Measurements from ENCODE around the gene BACE1-AS. TPM values are rescaled to one million over a fixed set of nuclear protein-coding genes. Genes with fewer than 3 reads are reported as not detected.

Gene BACE1-AS
- total RNA-seq, 1 donor from 2014 or later: 10.3 TPM

GRCh38 chr11:117281159-117281558, 10.0 kb upstream of the BACE1-AS start:
- no peaks in the 10 kb centered on the region for H3K27me3 ChIP-seq (ENCODE audit: low read depth)
- no peak overlapping the region for H3K27ac ChIP-seq (replicated peaks)
- DNase-seq: no peak

GRCh38 chr11:117281869-117282268, 9.3 kb upstream of the BACE1-AS start:
- no peaks in the 10 kb centered on the region for H3K9me3 ChIP-seq (replicated peaks)
- no peaks in the 10 kb centered on the region for H3K4me1 ChIP-seq
- no peak overlapping the region for H3K4me3 ChIP-seq
- intact Hi-C loops (cut with micrococcal nuclease): no loop called here
- no peaks in the 10 kb centered on the region for H3K27me3 ChIP-seq (ENCODE audit: low read depth)
- H3K36me3 ChIP-seq: peaks cover 74% of the 10 kb centered on the region
- DNase-seq: no peak
- TF ChIP-seq CTCF (IDR thresholded peaks at IDR 0.05; ENCODE audit: borderline replicate concordance): no peak
- H3K27ac ChIP-seq (replicated peaks): no peak overlapping the region

More at GRCh38 chr11:117281159-117281558, 10.0 kb upstream of the BACE1-AS start:
- no peak for TF ChIP-seq CTCF (IDR thresholded peaks at IDR 0.05; ENCODE audit: borderline replicate concordance)
- H3K4me1 ChIP-seq: no peaks in the 10 kb centered on the region
- intact Hi-C loops (cut with micrococcal nuclease): no loop called here
- H3K36me3 ChIP-seq: peaks cover 67% of the 10 kb centered on the region
- H3K4me3 ChIP-seq: no peak overlapping the region
- no peaks in the 10 kb centered on the region for H3K9me3 ChIP-seq (replicated peaks)

- Histone ChIP-seq H3K4me1 (no peaks in the 10 kb centered on the region), H3K36me3 (peaks cover 84% of the 10 kb centered on the region), H3K4me3 (no peak overlapping the region), H3K27me3 (ENCODE audit: low read depth) (no peaks in the 10 kb centered on the region), H3K9me3 (replicated peaks) (no peaks in the 10 kb centered on the region), H3K27ac (replicated peaks) (no peak overlapping the region)
- intact Hi-C loops (cut with micrococcal nuclease): no loop called here
- TF ChIP-seq CTCF (IDR thresholded peaks at IDR 0.05; ENCODE audit: borderline replicate concordance): no peak
- no peak for DNase-seq
These were observed 8.2 kb upstream of the BACE1-AS start for GRCh38 chr11:117282956-117283355.

GRCh38 chr11:117284053-117284452, 7.1 kb upstream of the BACE1-AS start:
- H3K4me3 ChIP-seq: no peak overlapping the region
- DNase-seq: no peak
- H3K4me1 ChIP-seq: no peaks in the 10 kb centered on the region
- H3K27ac ChIP-seq (replicated peaks): no peak overlapping the region
- peaks cover 95% of the 10 kb centered on the region for H3K36me3 ChIP-seq
- intact Hi-C loops (cut with micrococcal nuclease): no loop called here
- H3K9me3 ChIP-seq (replicated peaks): no peaks in the 10 kb centered on the region
- H3K27me3 ChIP-seq (ENCODE audit: low read depth): no peaks in the 10 kb centered on the region
- TF ChIP-seq CTCF (IDR thresholded peaks at IDR 0.05; ENCODE audit: borderline replicate concordance): no peak

GRCh38 chr11:117286588-117286987, 4.6 kb upstream of the BACE1-AS start:
- TF ChIP-seq CTCF (IDR thresholded peaks at IDR 0.05; ENCODE audit: borderline replicate concordance): no peak
- intact Hi-C loops (cut with micrococcal nuclease): no loop called here
- no peak for DNase-seq
- Histone ChIP-seq H3K27ac (replicated peaks) (no peak overlapping the region), H3K27me3 (ENCODE audit: low read depth) (no peaks in the 10 kb centered on the region), H3K4me3 (no peak overlapping the region), H3K36me3 (peaks cover 99% of the 10 kb centered on the region), H3K4me1 (no peaks in the 10 kb centered on the region), H3K9me3 (replicated peaks) (no peaks in the 10 kb centered on the region)

- DNase-seq: no peak
- Histone ChIP-seq H3K4me3 (no peak overlapping the region), H3K36me3 (peaks cover 97% of the 10 kb centered on the region), H3K9me3 (replicated peaks) (no peaks in the 10 kb centered on the region), H3K27me3 (ENCODE audit: low read depth) (no peaks in the 10 kb centered on the region), H3K4me1 (no peaks in the 10 kb centered on the region), H3K27ac (replicated peaks) (no peak overlapping the region)
- intact Hi-C loops (cut with micrococcal nuclease): no loop called here
- no peak for TF ChIP-seq CTCF (IDR thresholded peaks at IDR 0.05; ENCODE audit: borderline replicate concordance)
These were observed 3.5 kb upstream of the BACE1-AS start for GRCh38 chr11:117287668-117288067.

Data from left ventricle myocardium inferior (tissue), 1 donor.